GM12878 (cell line): ENCODE measurements around the gene PGM5. TPM values are rescaled to one million over a fixed set of nuclear protein-coding genes. Genes with fewer than 3 reads are reported as not detected.

Experiments
- ATAC-seq: fragments of 200-7000 bp; cut with Tn5 transposase; 3 replicates; pipeline ENCODE4 v1.9.1; 2020; ENCODE audit warnings: mild to moderate bottlenecking, moderate library complexity
- BruUV-seq: library from RNA; stranded (reverse); fragments of 400-500 nt; replicated peaks from 2 replicates; lab custom pipeline; 2021; lab: Mats Ljungman, UMichigan
- CTCF ChIA-PET: fragments of 300-600 bp; sonication (Branson Sonifier 250); formaldehyde crosslinking; extraction: SDS; loops from one replicate; lab custom pipeline; 2021; ENCODE audit warnings: inconsistent platforms; lab: Yijun Ruan, JAX
- POLR2A ChIA-PET: fragments of 350-600 bp; formaldehyde crosslinking; extraction: SDS; loops from one replicate; lab custom pipeline; 2021; ENCODE audit warnings: inconsistent platforms; lab: Charles Lee
- RAD21 ChIA-PET: fragments of 300-600 bp; sonication (Branson Sonifier 250); formaldehyde crosslinking; loops from one replicate; lab custom pipeline; 2023; ENCODE audit warnings: antibody characterized with exemption; ENCODE audit not compliant: unreplicated experiment; lab: Charles Lee
- SMC1A ChIA-PET: fragments of 300-600 bp; sonication (Branson Sonifier 250); formaldehyde crosslinking; loops from one replicate; lab custom pipeline; 2023; ENCODE audit not compliant: unreplicated experiment, uncharacterized antibody; lab: Charles Lee
- DNase-seq: peaks from one replicate; pipeline ENCODE4 v3.0.0-alpha.2; 2011; ENCODE audit warnings: low read depth, low spot score
- FAIRE-seq: peaks from 3 replicates; lab custom pipeline; 2011; peaks lifted over from hg19 to GRCh38; lab: Jason Lieb, UNC
- H2AFZ ChIP-seq: 2 replicates; pipeline ENCODE4 v1.6.0; 2011; ENCODE audit warnings: low read depth, low read length, control low read depth; ENCODE audit not compliant: control insufficient read depth
- H3K27ac ChIP-seq: 2 replicates; pipeline ENCODE4 v1.5.1; 2011; ENCODE audit warnings: control low read depth; ENCODE audit not compliant: control insufficient read depth, insufficient read depth
- H3K27me3 ChIP-seq, 2 experiments: replicated peaks in 1 of 2; 2 replicates each; pipeline versions ENCODE4 v1.6.0 to v1.6.1; 2011; ENCODE audit warnings: low read length in 1 of 2; ENCODE audit not compliant: control insufficient read depth in 2 of 2, insufficient read depth in 2 of 2
- H3K36me3 ChIP-seq, 2 experiments: 2 replicates each; pipeline ENCODE4 v1.5.1; 2011; ENCODE audit warnings: low read length in 1 of 2; ENCODE audit not compliant: control insufficient read depth in 2 of 2, insufficient read depth in 2 of 2
- H3K4me1 ChIP-seq: 2 replicates; pipeline ENCODE4 v1.6.1; 2011; ENCODE audit warnings: mild to moderate bottlenecking, low read length, moderate library complexity, mixed read lengths; ENCODE audit not compliant: control insufficient read depth, insufficient read depth
- H3K4me2 ChIP-seq: 2 replicates; pipeline ENCODE4 v1.6.0; 2011; ENCODE audit warnings: control low read depth; ENCODE audit not compliant: control insufficient read depth, insufficient read depth
- H3K4me3 ChIP-seq: fragments of 200-600 bp; sonication (generic); 2 replicates; pipeline ENCODE4 v1.5.1; 2016
- H3K79me2 ChIP-seq: 2 replicates; pipeline ENCODE4 v1.6.0; 2011; ENCODE audit warnings: low read length; ENCODE audit not compliant: control insufficient read depth, insufficient read depth
- H3K9ac ChIP-seq: 2 replicates; pipeline ENCODE4 v1.8.0; 2011; ENCODE audit warnings: low read length, control low read depth, mixed read lengths; ENCODE audit not compliant: control insufficient read depth, insufficient read depth
- H3K9me3 ChIP-seq: replicated peaks from 3 replicates; pipeline ENCODE4 v1.5.1; 2011; ENCODE audit warnings: mild to moderate bottlenecking, low read length; ENCODE audit not compliant: control insufficient read depth, insufficient read depth
- H4K20me1 ChIP-seq: 2 replicates; pipeline ENCODE4 v1.6.0; 2011; ENCODE audit not compliant: control insufficient read depth, insufficient read depth
- CEBPB ChIP-seq, 2 experiments: fragments of 150-350 bp in 1 of 2; IDR thresholded peaks; 2 replicates each; pipeline ENCODE4 v1.6.1; 2012 to 2014; ENCODE audit warnings: low read depth in 2 of 2, low read length in 2 of 2, borderline replicate concordance in 1 of 2, inconsistent platforms in 1 of 2
- FOXK2 ChIP-seq: fragments of 450-650 bp; IDR thresholded peaks from 2 replicates; pipeline ENCODE4 v1.6.1; 2017; ENCODE audit warnings: mild to moderate bottlenecking, moderate library complexity
- HDAC2 ChIP-seq: fragments of 200-600 bp; sonication (generic); IDR thresholded peaks from 2 replicates; pipeline ENCODE4 v1.6.1; 2017
- KAT2A ChIP-seq: conservative IDR thresholded peaks from 2 replicates; pipeline ENCODE4 v1.6.1; 2011; ENCODE audit warnings: low read depth, low read length; ENCODE audit not compliant: control insufficient read depth
- POLR2AphosphoS2 ChIP-seq: IDR thresholded peaks from 2 replicates; pipeline ENCODE4 v1.6.1; 2011; ENCODE audit warnings: low read depth, mild to moderate bottlenecking, low read length, improper control_type of control experiment, moderate library complexity
- SMAD5 ChIP-seq: IDR thresholded peaks from 2 replicates; pipeline ENCODE4 v1.6.1; 2016; ENCODE audit warnings: antibody characterized with exemption, low read depth
- SPI1 ChIP-seq: IDR thresholded peaks from 2 replicates; pipeline ENCODE4 v1.6.1; 2011; ENCODE audit warnings: low read depth, mild to moderate bottlenecking, low read length, moderate library complexity, borderline replicate concordance; ENCODE audit not compliant: insufficient read depth
- USF1 ChIP-seq: IDR thresholded peaks from 2 replicates; pipeline ENCODE4 v1.6.1; 2011; ENCODE audit warnings: borderline replicate concordance, low read depth, mild to moderate bottlenecking, moderate library complexity, mixed read lengths, low read length; ENCODE audit not compliant: insufficient read depth; ENCODE audit errors: extremely low read length
- ZBTB40 ChIP-seq: fragments of 450-650 bp; IDR thresholded peaks from 2 replicates; pipeline ENCODE4 v1.6.1; 2016; ENCODE audit warnings: mild to moderate bottlenecking, moderate library complexity, borderline replicate concordance
- WGBS: methylation state at CpG from one replicate; pipeline ENCODE4 v1.1.6; 2016; ENCODE audit warnings: low lambda C conversion rate; ENCODE audit not compliant: insufficient replicate concordance, insufficient coverage; ENCODE audit errors: missing lambda C conversion rate; 5-methylcytosine and 5-hydroxymethylcytosine counted together
- in situ Hi-C: fragments of 300-500 bp; cut with MboI; formaldehyde crosslinking; loops from 9 replicates; pipeline ENCODE4 v1.14.3; 2018; ENCODE audit warnings: mixed read lengths
- intact Hi-C: fragments of 100-400 bp; cut with micrococcal nuclease; formaldehyde crosslinking; loops from one replicate; pipeline ENCODE4 v1.14.2; 2022; ENCODE audit not compliant: unreplicated experiment
- polyA plus RNA-seq, 11 experiments: library from polyadenylated mRNA; depleted of rRNA in 4 of 11; unstranded in 6 of 11; stranded (reverse) in 5 of 11; fragments of >200 nt; fragmentation: Nextera tagmentation in 4 of 11; fragmentation: Illumina TruSeq in 1 of 11; extraction: Ambion mirVana in 4 of 11; extraction: Trizol in 1 of 11; gene quantifications; 1 replicate in 1 of 11; 2 replicates in 10 of 11; pipeline versions ENCODE4 v1.2.1 to v1.2.3, GENCODE V29; 2011 to 2016; ENCODE audit warnings: inconsistent platforms in 2 of 11, missing spikeins in 2 of 11, low read depth in 1 of 11
- total RNA-seq, 4 experiments: library from RNA; depleted of rRNA in 3 of 4; stranded (reverse); fragments of >200 nt in 3 of 4; fragmentation: Illumina TruSeq in 1 of 4; extraction: Trizol in 1 of 4; gene quantifications; 2 replicates each; pipeline versions ENCODE4 v1.2.1 to v1.2.3, GENCODE V29; 2013 to 2021

Gene PGM5
- total and polyA plus RNA-seq, 10 of the 15 experiments (the other 5 are each of a cell fraction or from before 2014, with no cell fraction given): 0.28 to 0.73 TPM; not detected in 8

GRCh38 chr9:68555437-68556150, 199.2 kb downstream of the PGM5 start:
- no peak for ATAC-seq
- Histone ChIP-seq H2AFZ (no peak overlapping the region), H3K9me3 (no peaks in the 10 kb centered on the region), H3K36me3 (no peaks in the 10 kb centered on the region), H3K4me2 (no peak overlapping the region), H3K79me2 (no peaks in the 10 kb centered on the region), H3K27ac (no peak overlapping the region), H4K20me1 (no peaks in the 10 kb centered on the region), H3K9ac (no peak overlapping the region), H3K4me1 (no peaks in the 10 kb centered on the region), H3K4me3 (no peak overlapping the region), H3K27me3 (peaks cover 0 to 1% of the 10 kb centered on the region in 2 experiments; a peak in 3 of 4 replicates)
- FAIRE-seq: no peak
- CTCF ChIA-PET: interaction anchor here (3.1 kb wide), 1 partner anchor 18 kb away, joined by 8 read pairs; no protein-coding TSS in a partner anchor
- no peak for DNase-seq
- WGBS: 5% methylated on average over 1 of the region's 1 CpG
- in situ Hi-C loops: loop anchor here (25.0 kb wide), 1 partner anchor 193 kb away; the partner anchor contains the start of gene PGM5
- intact Hi-C loops: no loop called here
- no peak for TF ChIP-seq FOXK2
- RAD21 ChIA-PET: interaction anchor here (1.7 kb wide), 1 partner anchor 12 kb away, joined by 5 read pairs; no protein-coding TSS in a partner anchor
- SMC1A ChIA-PET: interaction anchor here (1.1 to 1.9 kb wide), 2 partner anchors 12 to 15 kb away, joined by 3 to 9 read pairs; no protein-coding TSS in a partner anchor
- BruUV-seq: no TSS peak
- POLR2A ChIA-PET: no interaction called here

GRCh38 chr9:68558545-68558944, 202.1 kb downstream of the PGM5 start:
- intact Hi-C loops (no loop called here), in situ Hi-C loops (loop anchor here (25.0 kb wide), 1 partner anchor 196 kb away; the partner anchor contains the start of gene PGM5)
- Histone ChIP-seq H3K9ac (no peak overlapping the region), H3K4me1 (no peaks in the 10 kb centered on the region), H3K4me2 (no peak overlapping the region), H3K79me2 (no peaks in the 10 kb centered on the region), H3K27me3 (peaks cover 4 to 6% of the 10 kb centered on the region in 2 experiments; a peak in 3 of 4 replicates), H4K20me1 (no peaks in the 10 kb centered on the region), H3K4me3 (no peak overlapping the region), H3K36me3 (no peaks in the 10 kb centered on the region), H2AFZ (no peak overlapping the region), H3K27ac (no peak overlapping the region), H3K9me3 (no peaks in the 10 kb centered on the region)
- BruUV-seq: no TSS peak
- RAD21 ChIA-PET: no interaction called here
- POLR2A ChIA-PET: no interaction called here
- DNase-seq (no peak), FAIRE-seq (no peak), ATAC-seq (no peak)
- WGBS: 66% methylated on average over 5 of the region's 5 CpGs
- SMC1A ChIA-PET: interaction anchor here (1.7 kb wide), 2 partner anchors 7 to 10 kb away, joined by 4 to 6 read pairs; no protein-coding TSS in a partner anchor
- CTCF ChIA-PET: interaction anchor here (1.9 to 5.2 kb wide), 2 partner anchors 10 to 13 kb away, joined by 23 to 60 read pairs; no protein-coding TSS in a partner anchor
- no peak for TF ChIP-seq CEBPB (IDR thresholded peaks at IDR 0.05; ENCODE audit: borderline replicate concordance in 1 of 2, low read depth in 2 of 2, low read length in 2 of 2)
- no peak for TF ChIP-seq HDAC2
- no peak for TF ChIP-seq ZBTB40
- TF ChIP-seq POLR2AphosphoS2: no peak
- no peak for TF ChIP-seq KAT2A
- TF ChIP-seq SPI1: no peak
- TF ChIP-seq USF1: no peak
- TF ChIP-seq SMAD5: no peak
